Sciatic nerve (tissue), 2 donors: ENCODE data around the gene COL8A1. TPM values are rescaled to one million over a fixed set of nuclear protein-coding genes. Genes with fewer than 3 reads are reported as not detected.
A peak's percentile ranks its signal among the peaks of the same experiment; 100 is the strongest.
"Not testable (repeated sequence)": the region's sequence is repeated elsewhere in the genome, so short reads cannot be mapped to it uniquely, and the experiment has no call there.

ENCODE experiments used
- ATAC-seq: fragments of 200-7000 bp; cut with Tn5 transposase; one replicate; pipeline ENCODE4 v1.9.1; 2020; ENCODE audit warnings: mild to moderate bottlenecking, moderate library complexity
- DNase-seq: peaks from one replicate; pipeline ENCODE4 v3.0.0-alpha.2; 2020; ENCODE audit warnings: low spot score
- intact Hi-C: fragments of 100-400 bp; cut with DNase I; formaldehyde crosslinking; loops from one replicate; pipeline ENCODE4 v1.14.2; 2022
- total RNA-seq: library from RNA; stranded (reverse); fragmentation: NEBNext Ultra II Directional; extraction: Animal tissue kit (Norgen Biotek cat#: 25700); gene quantifications from one replicate; pipeline ENCODE4 v1.2.1, GENCODE V29; 2021
- donor health status: DM: no; HTN: no; CAD: no.
- donor health status: DM: no; HTN: no; CAD: no.

COL8A1 gene
- total RNA-seq: 114 TPM

DNA sequence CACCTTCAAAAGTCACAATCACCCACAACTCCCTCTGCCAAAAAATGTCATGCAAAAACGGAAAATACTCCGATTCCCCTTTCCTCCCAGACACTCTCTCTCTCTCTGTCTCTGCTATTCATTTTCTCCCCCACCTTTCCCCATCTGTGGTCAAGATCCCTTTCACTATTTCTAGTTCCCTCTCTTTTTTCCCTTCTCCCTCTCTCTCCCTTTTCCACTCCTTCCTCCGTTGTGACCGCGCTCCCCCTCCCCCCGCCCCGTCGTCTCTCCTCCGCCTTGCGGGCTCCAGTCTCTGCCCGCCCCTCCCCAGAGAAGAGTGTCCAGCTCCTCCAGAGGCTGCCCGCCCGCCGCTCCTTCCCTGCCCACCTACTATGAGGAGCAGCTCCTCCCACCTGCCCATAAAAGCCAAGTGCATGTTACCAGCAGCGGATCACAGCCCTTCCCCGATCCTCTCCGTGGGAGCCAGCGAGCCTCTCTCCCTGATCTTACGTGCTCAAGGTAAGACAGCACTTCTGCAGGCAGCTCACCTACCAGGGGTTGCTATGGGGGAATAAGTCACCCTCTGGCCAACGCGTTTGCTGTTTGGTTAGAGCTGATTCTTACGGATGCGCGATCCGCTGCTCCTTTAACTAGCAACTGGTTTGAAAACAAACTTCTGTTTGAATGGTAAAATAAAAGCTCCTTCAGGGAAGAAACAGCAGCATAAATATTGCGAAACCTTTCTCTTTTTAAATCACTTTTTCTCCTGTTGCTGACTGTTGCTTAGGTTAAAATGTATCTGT is at the start of gene COL8A1:
Gene COL8A1 (plus strand): TSS at position 428 of the 782 bp plus-strand sequence. CDS start 152,089 bp downstream, outside the sequence.
- DNase-seq: peak; percentile 83
- intact Hi-C loops: no loop called here
- ATAC-seq: peak; percentile 91

DNA sequence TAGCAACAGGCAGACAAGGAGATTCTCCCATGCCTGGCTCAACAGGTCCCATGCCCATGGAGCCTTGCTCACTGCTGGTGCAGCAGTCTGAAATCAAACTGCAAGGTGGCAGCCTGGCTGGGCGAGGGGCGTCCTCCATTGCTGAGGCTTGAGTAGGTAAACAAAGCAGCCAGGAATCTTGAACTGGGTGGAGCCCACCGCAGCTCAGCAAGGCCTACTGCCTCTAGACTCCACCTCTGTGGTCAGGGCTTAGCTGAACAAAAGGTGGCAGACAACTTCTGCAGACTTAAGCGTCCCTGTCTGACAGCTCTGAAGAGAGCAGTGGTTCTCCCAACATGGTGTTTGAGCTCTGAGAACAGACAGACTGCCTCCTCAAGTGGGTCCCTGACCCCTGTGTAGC is 49.2 kb upstream of the COL8A1 start:
- DNase-seq, intact Hi-C loops, ATAC-seq: not testable (repeated sequence)

DNA sequence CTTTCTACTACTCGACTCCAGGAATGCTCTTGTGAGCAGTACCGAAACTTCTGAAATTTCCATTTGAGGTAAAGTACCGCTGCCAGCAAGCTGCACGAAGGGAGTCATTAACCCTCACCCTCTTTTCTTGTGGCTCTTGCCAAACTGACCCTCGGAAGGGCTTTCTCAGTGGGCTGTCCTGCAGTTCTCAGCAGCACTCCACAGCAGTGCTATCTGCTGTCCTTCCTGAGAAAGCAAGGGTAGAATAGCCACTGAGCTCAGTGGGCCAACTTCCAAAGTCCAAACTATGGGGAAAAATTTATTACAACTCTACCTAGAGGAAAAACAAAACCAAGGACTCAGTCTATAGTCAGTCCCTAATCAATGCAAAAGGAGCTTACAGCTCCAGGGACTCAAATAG is 38.5 kb upstream of the COL8A1 start:
- intact Hi-C loops: no loop called here
- no peak for DNase-seq
- ATAC-seq: peak; percentile 62

DNA sequence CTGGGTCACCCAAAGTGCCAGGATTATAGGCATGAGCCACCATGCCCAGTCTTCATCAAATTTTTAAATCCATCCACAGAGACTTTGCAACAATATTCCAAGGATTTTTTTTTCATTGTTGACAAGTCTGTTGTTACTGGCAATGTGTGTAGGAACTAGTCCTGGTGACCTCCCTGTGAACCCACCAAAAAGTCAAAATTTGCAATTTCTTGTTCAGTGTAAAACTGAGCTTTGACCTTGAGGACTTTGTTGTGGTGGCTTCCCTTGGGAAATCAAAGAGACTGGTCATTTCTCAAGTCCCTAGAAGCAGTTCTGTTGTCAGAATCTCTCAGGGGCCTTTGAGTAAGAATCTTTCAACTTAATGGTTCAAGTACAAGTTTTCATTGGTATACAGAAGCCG is 36.9 kb upstream of the COL8A1 start:
- DNase-seq (no peak), ATAC-seq (peak; percentile 65)
- intact Hi-C loops: no loop called here

DNA sequence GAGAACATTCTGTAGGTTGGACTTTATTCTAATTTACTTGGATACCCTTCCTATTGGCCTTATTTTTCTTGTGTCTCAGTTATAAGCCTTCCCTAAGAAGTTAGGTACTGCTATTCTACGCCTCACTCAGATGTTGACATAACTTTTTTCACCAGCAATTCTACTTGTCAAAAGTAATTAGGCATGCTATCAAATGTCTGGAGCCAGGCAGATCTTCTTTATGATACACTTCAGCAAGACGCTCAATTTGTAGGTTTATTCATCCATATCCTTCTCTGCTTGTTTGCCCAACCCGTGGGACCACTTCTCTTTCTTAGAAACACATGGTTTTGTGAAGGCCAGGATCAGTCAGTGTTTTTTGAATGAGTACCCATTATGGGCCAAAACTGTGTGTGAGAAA is 36.2 kb upstream of the COL8A1 start:
- ATAC-seq (no peak), DNase-seq (no peak)
- intact Hi-C loops: no loop called here

DNA sequence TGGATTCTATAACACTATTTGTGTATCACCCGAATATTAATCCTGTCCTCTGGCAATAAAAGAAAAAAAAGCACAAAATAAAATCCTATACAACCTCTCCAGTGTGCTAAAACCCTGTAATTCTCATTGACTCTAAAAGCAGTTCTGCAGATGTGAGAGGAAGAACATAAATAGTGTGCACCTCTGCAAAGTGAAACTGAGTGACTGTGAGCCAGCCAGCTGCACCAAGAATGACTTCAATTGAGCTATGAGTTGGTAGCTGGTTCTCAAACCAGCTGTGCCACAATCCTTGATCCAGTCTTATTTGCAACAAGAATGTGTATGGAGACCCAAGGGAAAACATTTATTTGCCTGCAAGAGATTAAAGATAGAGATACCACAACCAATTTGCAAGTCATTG is 31.2 kb upstream of the COL8A1 start:
- ATAC-seq: no peak
- no peak for DNase-seq
- intact Hi-C loops: no loop called here

DNA sequence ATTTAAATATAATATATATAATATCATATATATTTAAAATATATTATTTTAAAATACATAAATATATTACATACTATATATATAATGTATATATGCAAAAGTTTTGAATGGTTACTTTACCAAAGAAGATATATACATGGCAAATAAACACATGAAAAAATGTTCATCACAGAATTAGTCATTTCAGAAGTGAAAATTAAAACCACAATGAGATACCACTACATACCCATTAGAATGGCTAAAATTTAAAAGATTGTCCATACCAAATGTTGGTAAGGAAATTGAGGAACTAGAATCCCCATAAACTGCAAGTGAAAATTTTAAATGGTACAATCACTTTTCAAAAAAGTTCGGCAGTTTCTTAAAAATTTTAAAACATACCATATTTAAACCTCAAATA is 23.6 kb upstream of the COL8A1 start:
- no peak for ATAC-seq
- DNase-seq: no peak
- intact Hi-C loops: no loop called here

DNA sequence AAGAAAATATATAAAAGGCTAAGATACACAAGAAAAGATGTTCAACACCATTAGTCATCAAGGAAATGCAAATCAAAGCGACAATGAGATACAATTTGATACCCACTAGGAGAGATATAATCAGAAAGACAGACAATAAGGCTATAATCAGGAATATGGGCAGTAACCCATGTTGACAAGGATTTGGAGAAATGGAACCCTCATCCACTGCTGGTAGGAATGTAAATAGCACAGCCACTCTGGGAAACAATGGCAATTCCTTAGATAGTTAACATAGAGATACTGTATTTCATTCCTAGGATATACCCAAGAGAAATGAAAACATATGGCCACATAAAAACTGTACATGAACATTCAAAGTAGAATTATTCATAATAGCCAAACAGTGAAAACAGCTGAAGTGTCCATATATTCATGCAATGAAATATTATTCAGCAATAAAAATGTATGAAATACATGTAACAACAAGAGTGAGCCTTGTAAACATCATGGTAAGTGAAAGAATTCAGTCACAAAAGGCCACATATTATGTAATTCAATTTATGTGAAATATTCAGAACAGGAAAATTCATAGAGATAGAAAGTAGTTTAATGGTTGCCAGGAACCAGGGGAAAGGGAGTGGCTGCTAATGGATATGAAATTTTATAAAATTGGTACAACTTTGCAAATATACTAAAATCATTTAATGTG is 18.2 kb upstream of the COL8A1 start:
- intact Hi-C loops: no loop called here
- no peak for ATAC-seq
- no peak for DNase-seq

DNA sequence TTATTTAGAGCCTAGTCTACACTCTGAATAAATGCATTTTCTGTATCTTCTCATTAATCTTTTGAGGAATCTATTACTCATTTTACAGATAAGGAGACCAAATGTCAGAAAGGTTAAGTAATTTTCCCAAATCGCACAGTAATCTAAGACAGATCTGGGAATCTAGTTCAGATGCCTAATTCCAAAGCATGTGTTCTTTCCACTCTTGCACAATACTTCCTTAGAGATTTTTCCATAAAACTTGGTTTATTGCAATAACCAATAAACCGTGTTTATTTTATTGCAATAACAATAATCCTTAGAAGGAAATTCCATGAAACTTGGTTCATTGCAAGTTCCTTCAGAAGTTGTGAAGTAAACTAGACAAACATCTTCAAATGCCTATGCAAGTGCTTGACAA is 17.4 kb upstream of the COL8A1 start:
- DNase-seq: no peak
- intact Hi-C loops: no loop called here
- no peak for ATAC-seq

DNA sequence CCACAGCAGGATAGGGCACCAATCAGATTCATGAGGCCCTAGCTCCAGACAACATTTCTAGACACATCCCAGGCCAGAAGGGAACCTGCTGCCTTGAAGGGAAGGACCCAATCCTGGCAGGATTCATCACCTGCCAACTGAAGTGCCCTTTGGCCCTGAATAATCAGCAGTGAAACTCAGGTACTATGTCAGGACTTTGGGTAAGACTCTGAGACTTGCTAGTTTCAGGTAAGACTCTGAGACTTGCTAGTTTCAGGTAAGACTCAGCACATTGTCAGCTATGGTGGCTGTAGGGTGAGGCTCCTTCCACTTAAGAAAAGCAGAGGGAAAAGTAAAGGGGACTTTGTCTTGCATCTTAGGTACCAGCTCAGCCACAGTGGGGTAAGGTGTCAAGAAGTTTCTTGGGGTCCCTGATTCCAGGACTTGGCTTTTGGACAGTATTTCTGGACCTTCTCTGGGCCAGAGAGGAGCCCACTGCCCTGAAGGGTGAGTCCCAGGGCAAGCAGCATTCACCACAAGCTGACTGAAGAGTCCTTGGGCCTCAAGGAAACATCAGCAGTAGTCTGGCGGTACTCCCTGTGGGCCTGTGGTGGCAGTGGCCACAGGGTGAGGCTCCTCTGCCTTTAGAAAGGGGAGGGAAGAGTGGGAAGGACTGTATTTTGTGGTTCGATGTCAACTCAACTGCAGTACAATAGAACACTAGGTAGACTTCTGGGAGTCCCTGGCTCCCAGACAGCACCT is 13.7 kb upstream of the COL8A1 start:
- ATAC-seq: no peak
- intact Hi-C loops: no loop called here
- no peak for DNase-seq

DNA sequence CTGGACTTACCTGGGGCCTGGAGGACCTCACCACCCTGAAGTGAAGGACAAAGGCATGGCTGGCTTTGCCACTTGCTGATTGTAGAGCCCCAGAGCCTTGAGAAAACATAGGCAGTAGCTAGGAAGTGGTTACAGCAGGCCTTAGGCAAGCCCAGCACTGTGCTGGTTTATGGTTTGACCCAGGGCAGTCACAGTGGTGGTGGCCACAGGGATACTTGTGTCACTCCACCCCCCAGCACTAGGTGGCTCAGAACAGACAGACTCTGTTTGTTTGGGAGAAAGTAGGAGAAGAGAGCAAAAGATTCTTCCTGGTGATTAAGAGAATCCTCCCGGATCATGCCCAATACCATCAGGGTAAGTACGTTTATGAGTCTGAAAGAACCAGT is 13.2 kb upstream of the COL8A1 start:
- DNase-seq (no peak), ATAC-seq (no peak)
- intact Hi-C loops: no loop called here

DNA sequence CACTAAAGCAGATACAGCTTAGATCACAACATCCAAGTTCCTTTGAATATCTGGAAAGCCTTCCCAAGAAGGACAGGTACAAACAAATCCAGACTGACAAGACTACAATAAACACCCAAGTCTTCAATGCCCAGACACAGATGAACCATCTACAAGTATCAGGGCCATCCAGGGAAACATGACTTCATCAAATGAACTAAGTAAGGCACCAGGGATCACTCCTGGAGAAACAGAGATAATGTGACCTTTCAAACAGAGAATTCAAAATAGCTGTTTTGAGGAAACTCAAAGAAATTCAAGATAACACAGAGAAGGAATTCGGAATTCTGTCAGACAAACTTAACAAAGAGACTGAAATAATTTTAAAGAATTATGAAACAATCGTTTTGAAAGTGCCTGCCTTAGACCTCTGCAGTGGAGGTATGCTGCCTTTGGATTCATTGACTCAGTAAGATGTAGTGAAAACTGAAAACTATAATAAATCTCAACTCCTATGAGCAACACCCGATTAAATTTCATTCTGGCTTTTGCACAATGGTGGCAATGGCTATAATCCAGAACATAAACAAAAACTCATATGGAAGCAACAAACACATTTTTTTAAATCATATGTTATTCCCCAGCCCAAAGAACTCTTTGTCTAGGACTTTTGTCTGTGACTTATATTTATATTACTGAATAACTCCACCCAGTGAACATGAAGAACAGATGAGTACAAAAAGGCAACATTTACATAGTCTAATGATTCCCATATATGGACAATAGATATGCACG is 12.6 kb upstream of the COL8A1 start:
- ATAC-seq (no peak), DNase-seq (no peak)
- intact Hi-C loops: no loop called here

DNA sequence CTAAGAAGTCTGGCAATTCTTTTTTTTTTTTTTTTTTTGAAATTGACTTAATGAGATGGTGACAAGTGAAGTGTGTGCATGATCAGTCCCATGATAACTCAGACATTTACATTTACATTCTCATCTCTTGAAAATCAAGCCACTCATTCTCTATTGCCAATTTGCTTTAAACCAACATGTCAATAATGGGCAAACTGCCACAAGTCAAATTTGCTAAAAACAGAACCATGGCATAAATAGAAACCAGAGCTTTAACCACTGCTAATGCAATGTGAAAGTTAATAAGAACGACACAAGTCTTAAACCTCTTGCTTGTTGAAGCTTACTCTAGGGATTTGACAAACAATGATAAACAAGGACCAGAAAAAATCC is 12.0 kb upstream of the COL8A1 start:
- intact Hi-C loops: no loop called here
- ATAC-seq (no peak), DNase-seq (no peak)

DNA sequence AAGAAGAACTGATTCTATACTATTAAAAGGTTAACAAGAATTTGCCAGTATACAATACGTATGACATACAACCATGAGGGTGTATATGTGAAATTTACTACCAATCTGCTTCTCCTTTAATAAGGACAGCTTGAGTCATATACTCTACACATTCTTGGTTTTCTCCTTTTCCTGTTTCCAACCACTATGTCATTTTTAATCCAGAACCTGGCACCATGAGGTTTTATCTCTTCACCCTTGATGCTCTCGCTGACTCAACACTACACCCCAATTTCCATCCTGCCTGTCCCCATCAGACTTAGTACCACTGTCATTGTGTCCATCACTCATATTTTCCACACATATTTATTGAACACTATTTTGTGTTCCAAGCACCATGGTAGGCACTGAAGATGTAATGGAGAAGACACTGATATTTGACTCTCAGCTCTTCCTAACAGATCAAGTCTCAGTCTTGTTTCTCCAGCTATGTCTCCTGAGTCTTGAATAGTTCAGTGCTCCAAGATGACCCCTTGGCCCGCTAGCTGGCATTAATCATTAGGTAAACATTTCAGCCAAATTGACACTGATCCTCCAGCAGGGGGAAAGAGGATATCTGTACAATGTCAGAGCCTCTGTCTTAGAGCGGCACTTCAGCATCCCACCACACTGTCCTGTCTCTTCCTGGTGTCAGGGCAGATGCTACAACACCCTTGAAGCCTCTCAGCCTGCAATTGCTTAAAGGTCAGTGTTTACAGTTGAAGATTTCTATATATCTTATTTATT is 11.2 kb upstream of the COL8A1 start:
- ATAC-seq: no peak

DNA sequence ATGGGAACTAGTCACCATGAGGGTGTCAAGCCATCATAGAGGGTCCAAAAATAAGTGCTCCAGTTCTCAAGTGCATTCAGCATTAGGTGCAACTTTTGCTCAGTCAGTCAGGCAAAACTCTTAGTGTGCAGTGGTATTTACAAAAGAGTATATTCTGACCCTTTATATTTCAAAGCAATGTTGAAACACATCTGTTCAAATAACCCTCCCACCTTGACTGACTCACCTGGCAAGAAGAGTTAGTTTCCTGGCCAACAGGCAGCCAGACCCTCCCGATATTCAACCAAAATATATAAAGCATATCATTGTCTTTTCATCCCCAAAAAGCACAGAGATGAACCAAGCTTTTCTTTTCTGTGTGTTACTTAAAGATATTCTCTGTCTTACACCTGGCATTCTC is 7.6 kb upstream of the COL8A1 start:
- intact Hi-C loops: no loop called here
- ATAC-seq: no peak
- DNase-seq: no peak

More for the DNA sequence above, 11.2 kb upstream of the COL8A1 start:
- no peak for DNase-seq
- intact Hi-C loops: no loop called here

DNA sequence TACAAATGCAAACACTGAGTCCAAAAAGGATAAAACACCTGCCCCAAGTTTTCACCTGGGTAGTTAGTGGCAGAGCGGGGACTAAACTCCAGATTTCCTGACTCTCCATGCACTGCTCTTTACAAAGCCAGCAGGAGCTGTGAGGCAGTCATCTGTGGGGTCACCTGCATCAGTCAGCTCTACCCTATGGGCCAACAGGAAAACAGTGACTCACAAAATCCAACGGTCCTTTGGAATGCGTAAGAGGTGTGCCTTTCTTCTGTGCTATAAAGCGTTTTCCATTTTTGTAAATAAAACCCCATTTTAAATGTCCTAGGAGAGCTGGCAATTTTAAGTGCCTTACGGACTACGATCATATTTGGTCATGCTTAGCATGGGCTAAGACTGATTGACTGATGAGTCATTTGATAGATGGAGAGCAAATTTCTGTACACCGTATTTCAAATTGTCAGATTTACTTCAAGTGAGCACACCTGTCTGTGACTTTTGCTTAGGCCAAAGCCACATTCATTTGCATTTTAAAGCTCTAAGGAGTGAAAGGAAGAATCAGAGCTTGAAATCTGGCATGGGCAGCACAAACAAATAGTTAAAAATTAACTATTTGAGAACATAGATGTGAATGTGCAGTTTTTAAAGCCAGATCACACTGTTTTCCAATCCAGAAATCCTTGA is 4.4 kb upstream of the COL8A1 start:
- DNase-seq (no peak), ATAC-seq (no peak)
- intact Hi-C loops: no loop called here

DNA sequence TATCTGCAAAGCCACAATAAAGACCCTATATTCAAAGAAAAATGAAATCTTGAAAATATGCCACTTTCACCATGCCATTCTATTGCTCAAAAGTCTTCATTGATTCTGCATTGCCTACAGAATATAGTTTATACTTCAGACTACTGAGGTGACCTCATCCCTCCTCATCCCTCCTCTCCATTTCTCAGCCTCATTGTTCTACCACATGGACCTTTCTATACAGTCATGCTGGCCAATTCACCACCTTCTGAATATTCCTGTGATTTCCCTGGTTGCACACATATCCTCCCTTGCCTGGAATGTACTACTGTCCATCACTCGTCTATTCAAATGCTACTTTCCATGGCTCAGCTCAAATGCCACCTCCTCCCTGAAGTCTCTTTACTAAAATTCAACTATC is 3.5 kb upstream of the COL8A1 start:
- no peak for ATAC-seq
- no peak for DNase-seq
- intact Hi-C loops: no loop called here

DNA sequence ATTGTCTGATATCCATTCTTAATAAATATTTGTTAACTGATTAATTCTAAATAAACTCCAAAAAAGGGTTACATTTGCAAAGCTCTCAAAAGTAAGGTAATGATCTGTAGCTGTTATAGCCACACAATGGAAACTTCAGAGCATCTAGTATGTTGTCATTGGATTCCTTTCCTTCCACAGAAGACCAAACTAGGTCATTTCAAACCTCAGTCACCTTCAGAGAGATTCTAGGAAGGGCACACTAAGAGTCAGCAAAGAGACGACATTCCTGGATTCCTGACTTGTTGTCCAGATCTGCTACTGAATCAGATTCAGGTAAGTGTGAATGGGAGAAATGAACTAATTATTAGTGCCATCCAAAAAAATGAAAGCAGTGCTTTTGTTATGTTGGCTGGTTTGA is 3.0 kb upstream of the COL8A1 start:
- ATAC-seq (no peak), DNase-seq (no peak)
- intact Hi-C loops: no loop called here
